Skeletal muscle tissue (tissue), 4 donors: Measurements from ENCODE around the gene ECSCR. TPM values are rescaled to one million over a fixed set of nuclear protein-coding genes. Genes with fewer than 3 reads are reported as not detected.
"Not testable (repeated sequence)": the region's sequence is repeated elsewhere in the genome, so short reads cannot be mapped to it uniquely, and the experiment has no call there.

Experiments
- H3K27ac ChIP-seq: one replicate; pipeline ENCODE4 v1.7.0; 2013; ENCODE audit warnings: mild to moderate bottlenecking, low read depth, low read length, inconsistent platforms
- H3K27me3 ChIP-seq, 3 donors: one replicate each; pipeline ENCODE4 v1.7.0; 2013; ENCODE audit warnings: low read length in 3 of 3; ENCODE audit not compliant: control insufficient read depth in 3 of 3, insufficient read depth in 3 of 3
- H3K36me3 ChIP-seq, 3 donors: one replicate each; pipeline ENCODE4 v1.7.0; 2013; ENCODE audit warnings: low read length in 3 of 3; ENCODE audit not compliant: control insufficient read depth in 3 of 3, insufficient read depth in 3 of 3
- H3K4me1 ChIP-seq, 3 donors: one replicate each; pipeline ENCODE4 v1.7.0; 2013; ENCODE audit warnings: low read length in 3 of 3, mild to moderate bottlenecking in 3 of 3; ENCODE audit not compliant: control insufficient read depth in 3 of 3, insufficient read depth in 3 of 3
- H3K4me3 ChIP-seq, 3 donors: one replicate each; pipeline ENCODE4 v1.7.0; 2013; ENCODE audit warnings: low read length in 3 of 3
- H3K9ac ChIP-seq, 3 donors: one replicate each; pipeline ENCODE4 v1.7.0; 2013; ENCODE audit warnings: low read length in 3 of 3, mild to moderate bottlenecking in 3 of 3, moderate library complexity in 2 of 3, low read depth in 1 of 3
- H3K9me3 ChIP-seq, 3 donors: one replicate each; pipeline ENCODE4 v1.7.0; 2013; ENCODE audit warnings: low read length in 3 of 3; ENCODE audit not compliant: control insufficient read depth in 3 of 3
- total RNA-seq: library from RNA; depleted of rRNA; stranded (reverse); fragments of >200 nt; gene quantifications from one replicate; pipeline ENCODE4 v1.2.3, GENCODE V29; 2014
- donor health status: Osteomylitis.

Gene ECSCR
- total RNA-seq, 1 donor from 2014 or later = 17.2 TPM

- Histone ChIP-seq H3K27ac (no peak overlapping the region), H3K27me3 (no peaks in the 10 kb centered on the region), H3K4me3 (no peak overlapping the region), H3K4me1 (no peaks in the 10 kb centered on the region), H3K36me3 (no peaks in the 10 kb centered on the region), H3K9ac (no peak overlapping the region), H3K9me3 (no peaks in the 10 kb centered on the region)
Observed at GRCh38 chr5:139451176-139451575, 11.4 kb downstream of the ECSCR start.

DNA sequence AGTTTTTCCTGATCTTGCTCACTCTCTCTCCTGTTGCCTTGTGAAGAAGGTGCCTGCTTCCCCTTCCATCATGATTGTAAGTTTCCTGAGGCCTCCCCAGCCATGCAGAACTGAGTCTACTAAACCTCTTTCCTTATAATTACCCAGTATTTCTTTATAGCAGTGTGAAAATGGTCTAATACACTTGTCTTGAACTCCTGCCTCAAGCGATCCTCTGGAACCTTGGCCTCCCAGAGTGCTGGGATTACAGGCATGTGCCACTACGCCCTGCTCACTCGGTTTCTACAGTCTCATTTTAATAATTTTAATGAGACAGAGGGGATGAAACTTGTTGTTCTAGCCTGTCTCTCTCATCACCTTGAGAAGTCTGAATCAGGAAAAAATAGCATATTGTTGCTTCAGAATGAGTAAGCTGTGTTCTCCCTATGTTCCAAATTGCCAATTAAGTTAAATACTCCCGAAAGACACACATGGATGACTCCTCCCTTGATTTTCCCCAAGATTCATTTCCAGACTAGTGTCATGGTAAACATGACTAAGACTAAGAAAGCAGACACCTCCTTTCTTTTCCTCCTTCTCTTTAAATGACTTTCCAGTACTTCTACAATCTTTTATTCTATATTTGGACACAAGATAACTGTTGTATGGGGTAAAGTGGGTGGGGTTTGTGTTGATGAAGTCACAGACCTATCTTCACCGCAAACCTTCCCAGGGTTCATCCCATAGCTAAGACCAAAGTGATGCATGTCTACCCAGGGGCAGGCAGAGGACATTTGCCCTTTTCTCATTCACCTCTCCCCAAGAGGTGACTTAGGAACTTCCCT is 15.4 kb downstream of the ECSCR start:
- no peak overlapping the region for H3K27ac ChIP-seq
- H3K9ac ChIP-seq = no peak overlapping the region
- H3K27me3 ChIP-seq = no peaks in the 10 kb centered on the region
- H3K4me1 ChIP-seq = peaks cover 0 to 3% (median 0%) of the 10 kb centered on the region in 3 donors
- H3K9me3 ChIP-seq = no peaks in the 10 kb centered on the region
- no peak overlapping the region for H3K4me3 ChIP-seq
- H3K36me3 ChIP-seq = no peaks in the 10 kb centered on the region

DNA sequence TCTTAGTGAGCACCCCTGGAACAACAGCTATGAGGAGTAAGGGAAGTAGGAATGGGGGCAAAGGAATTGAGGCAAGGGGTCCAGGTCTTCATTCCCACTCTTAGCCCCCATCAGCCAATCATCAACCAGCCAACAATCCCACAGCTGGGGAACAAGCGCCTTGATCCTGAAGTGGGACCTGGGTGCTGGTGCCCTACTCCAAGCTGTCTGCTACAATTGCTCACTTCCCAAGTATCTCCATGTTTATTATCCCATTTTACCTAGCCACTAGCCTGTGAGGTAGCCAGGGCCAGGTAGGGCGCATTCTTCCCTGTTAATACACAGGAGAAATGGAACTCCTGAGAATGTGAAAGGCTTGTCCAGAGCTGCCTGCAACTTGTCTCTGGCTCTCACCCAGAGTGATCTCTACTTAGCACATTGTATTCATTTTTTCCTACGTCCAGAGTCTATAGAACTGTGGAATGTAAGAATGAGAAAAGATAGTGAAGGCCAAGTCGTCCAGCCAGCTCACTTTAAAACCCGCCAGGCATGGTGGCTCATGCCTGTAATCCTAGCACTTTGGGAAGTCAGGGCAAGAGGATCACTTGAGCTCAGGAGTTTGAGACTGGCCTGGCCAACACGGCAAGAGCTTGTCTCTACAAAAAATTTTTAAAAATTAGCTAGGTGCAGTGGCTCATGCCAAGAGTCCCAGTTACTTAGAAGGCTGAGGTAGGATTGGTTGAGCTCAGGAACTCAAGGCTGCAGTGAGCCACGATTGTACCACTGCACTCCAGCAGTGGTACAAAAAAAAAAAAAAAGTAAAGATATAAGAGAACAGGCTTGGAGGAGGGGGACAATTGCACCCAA is 17.0 kb downstream of the ECSCR start:
- H3K36me3 ChIP-seq = no peaks in the 10 kb centered on the region
- H3K9me3 ChIP-seq = no peaks in the 10 kb centered on the region
- no peaks in the 10 kb centered on the region for H3K27me3 ChIP-seq
- no peak overlapping the region for H3K27ac ChIP-seq
- H3K4me3 ChIP-seq = no peak overlapping the region
- peaks cover 0 to 3% (median 0%) of the 10 kb centered on the region in 3 donors for H3K4me1 ChIP-seq
- H3K9ac ChIP-seq = no peak overlapping the region

- Histone ChIP-seq H3K27ac (no peak overlapping the region), H3K9ac (no peak overlapping the region), H3K9me3 (no peaks in the 10 kb centered on the region), H3K4me1 (peaks cover 5 to 12% (median 5%) of the 10 kb centered on the region in 3 donors), H3K4me3 (no peak overlapping the region), H3K36me3 (no peaks in the 10 kb centered on the region), H3K27me3 (no peaks in the 10 kb centered on the region)
Observed at GRCh38 chr5:139443831-139444453, 18.6 kb downstream of the ECSCR start.

- Histone ChIP-seq H3K36me3 (peaks cover 6 to 12% (median 7%) of the 10 kb centered on the region in 3 donors), H3K4me1 (peaks cover 10 to 19% (median 10%) of the 10 kb centered on the region in 3 donors)
- H3K27me3 ChIP-seq, H3K9ac ChIP-seq, H3K27ac ChIP-seq, H3K9me3 ChIP-seq, H3K4me3 ChIP-seq: not testable (repeated sequence)
Observed at GRCh38 chr5:139440416-139440815, 22.1 kb downstream of the ECSCR start.

GRCh38 chr5:139439013-139439903 is 23.3 kb downstream of the ECSCR start, which contains the start of gene DNAJC18:
TSS of gene DNAJC18 (minus strand) at chr5:139439525. CDS start at chr5:139439445, 80 bp downstream.
- Histone ChIP-seq H3K36me3 (peaks cover 6 to 14% (median 7%) of the 10 kb centered on the region in 3 donors), H3K4me1 (peaks cover 10 to 19% (median 10%) of the 10 kb centered on the region in 3 donors), H3K27ac (peak within 1 kb of the TSS; percentile 99), H3K4me3 (peak within 1 kb of the TSS; percentile 99), H3K27me3 (no peaks in the 10 kb centered on the region), H3K9ac (peak within 1 kb of the TSS; percentile 98 to 100 (median 99)), H3K9me3 (no peaks in the 10 kb centered on the region)

DNA sequence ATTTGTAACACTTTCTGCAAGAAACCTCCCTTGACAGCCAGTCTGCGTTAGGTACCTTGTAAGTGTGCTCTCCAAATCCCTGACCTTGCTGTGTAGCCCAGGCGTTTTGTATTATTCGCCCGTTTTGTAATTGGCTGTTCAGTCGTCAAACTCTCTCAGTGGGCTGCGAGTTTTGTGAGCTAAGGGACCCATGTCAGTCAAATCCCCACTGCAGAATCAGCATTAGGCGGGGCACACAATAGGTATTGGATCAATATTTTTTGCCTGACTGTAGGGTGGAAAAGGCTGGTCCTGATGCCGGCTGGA is 23.9 kb downstream of the ECSCR start:
- no peaks in the 10 kb centered on the region for H3K27me3 ChIP-seq
- peak overlapping the region; percentile 99 for H3K27ac ChIP-seq
- H3K4me3 ChIP-seq = peak overlapping the region; percentile 99
- H3K36me3 ChIP-seq = peaks cover 7 to 16% (median 9%) of the 10 kb centered on the region in 3 donors
- H3K9me3 ChIP-seq = no peaks in the 10 kb centered on the region
- H3K4me1 ChIP-seq = peaks cover 10 to 16% (median 10%) of the 10 kb centered on the region in 3 donors
- H3K9ac ChIP-seq = peak overlapping the region; percentile 86 to 100 (median 98)

DNA sequence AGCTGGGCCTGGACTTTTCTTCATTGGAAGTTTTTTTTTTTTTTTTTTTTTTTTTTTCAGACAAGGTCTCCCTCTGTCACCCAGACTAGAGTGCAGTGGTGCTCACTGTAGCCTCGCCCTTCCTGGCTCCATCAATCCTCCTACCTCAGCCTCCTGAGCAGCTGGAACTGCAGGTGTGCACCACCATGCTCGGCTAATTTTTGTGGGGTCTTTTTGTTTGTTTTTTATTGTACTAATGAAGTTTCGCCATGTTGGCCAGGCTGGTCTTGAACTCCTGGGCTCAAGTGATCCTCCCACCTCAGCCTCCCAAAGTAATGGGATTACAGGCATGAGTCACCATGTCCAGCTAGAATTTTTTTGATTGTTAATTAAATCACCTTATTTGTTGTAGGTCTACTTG is 26.9 kb downstream of the ECSCR start:
- H3K36me3 ChIP-seq = peaks cover 7 to 22% (median 14%) of the 10 kb centered on the region in 3 donors

GRCh38 chr5:139431706-139432105 is 30.8 kb downstream of the ECSCR start:
- Histone ChIP-seq H3K9me3 (no peaks in the 10 kb centered on the region), H3K27me3 (no peaks in the 10 kb centered on the region), H3K4me3 (no peak overlapping the region), H3K36me3 (peaks cover 8 to 24% (median 11%) of the 10 kb centered on the region in 3 donors), H3K9ac (no peak overlapping the region), H3K27ac (no peak overlapping the region), H3K4me1 (no peaks in the 10 kb centered on the region)

More for the DNA sequence above, 26.9 kb downstream of the ECSCR start:
- Histone ChIP-seq H3K9ac (no peak overlapping the region), H3K9me3 (no peaks in the 10 kb centered on the region), H3K4me3 (no peak overlapping the region), H3K27me3 (no peaks in the 10 kb centered on the region), H3K27ac (no peak overlapping the region), H3K4me1 (peaks cover 10 to 16% (median 10%) of the 10 kb centered on the region in 3 donors)
